MM.1S (cell line): ENCODE data around the gene PGBD5.

Experiments
- CTCF ChIP-seq: fragments of 300-600 bp; sonication (generic); IDR thresholded peaks from 2 replicates; pipeline ENCODE4 v1.5.1; 2016; ENCODE audit warnings: antibody characterized with exemption, low read length, mixed read lengths
- EZH2 ChIP-seq: fragments of 300-600 bp; sonication (generic); optimal IDR thresholded peaks from 2 replicates; pipeline ENCODE3; 2017; ENCODE audit warnings: low read depth, mild to moderate bottlenecking, antibody characterized with exemption, low read length, mixed read lengths

GRCh38 chr1:230376296-230376695 lies 49.8 kb downstream of the PGBD5 start:
- TF ChIP-seq CTCF (no peak), EZH2 (no peak)
